ENCODE measurements around the gene NISCH. TPM values are rescaled to one million over a fixed set of nuclear protein-coding genes. Genes with fewer than 3 reads are reported as not detected.

Gene NISCH
- total RNA-seq, 1 experiment from 2014 or later, result 85.0 TPM

GRCh38 chr3:52503788-52504424, 48.5 kb downstream of the NISCH start (continued):
- TF ChIP-seq, protein P1, sequence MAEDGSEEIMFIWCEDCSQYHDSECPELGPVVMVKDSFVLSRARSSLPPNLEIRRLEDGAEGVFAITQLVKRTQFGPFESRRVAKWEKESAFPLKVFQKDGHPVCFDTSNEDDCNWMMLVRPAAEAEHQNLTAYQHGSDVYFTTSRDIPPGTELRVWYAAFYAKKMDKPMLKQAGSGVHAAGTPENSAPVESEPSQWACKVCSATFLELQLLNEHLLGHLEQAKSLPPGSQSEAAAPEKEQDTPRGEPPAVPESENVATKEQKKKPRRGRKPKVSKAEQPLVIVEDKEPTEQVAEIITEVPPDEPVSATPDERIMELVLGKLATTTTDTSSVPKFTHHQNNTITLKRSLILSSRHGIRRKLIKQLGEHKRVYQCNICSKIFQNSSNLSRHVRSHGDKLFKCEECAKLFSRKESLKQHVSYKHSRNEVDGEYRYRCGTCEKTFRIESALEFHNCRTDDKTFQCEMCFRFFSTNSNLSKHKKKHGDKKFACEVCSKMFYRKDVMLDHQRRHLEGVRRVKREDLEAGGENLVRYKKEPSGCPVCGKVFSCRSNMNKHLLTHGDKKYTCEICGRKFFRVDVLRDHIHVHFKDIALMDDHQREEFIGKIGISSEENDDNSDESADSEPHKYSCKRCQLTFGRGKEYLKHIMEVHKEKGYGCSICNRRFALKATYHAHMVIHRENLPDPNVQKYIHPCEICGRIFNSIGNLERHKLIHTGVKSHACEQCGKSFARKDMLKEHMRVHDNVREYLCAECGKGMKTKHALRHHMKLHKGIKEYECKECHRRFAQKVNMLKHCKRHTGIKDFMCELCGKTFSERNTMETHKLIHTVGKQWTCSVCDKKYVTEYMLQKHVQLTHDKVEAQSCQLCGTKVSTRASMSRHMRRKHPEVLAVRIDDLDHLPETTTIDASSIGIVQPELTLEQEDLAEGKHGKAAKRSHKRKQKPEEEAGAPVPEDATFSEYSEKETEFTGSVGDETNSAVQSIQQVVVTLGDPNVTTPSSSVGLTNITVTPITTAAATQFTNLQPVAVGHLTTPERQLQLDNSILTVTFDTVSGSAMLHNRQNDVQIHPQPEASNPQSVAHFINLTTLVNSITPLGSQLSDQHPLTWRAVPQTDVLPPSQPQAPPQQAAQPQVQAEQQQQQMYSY (CRISPR knock-in tag; IDR thresholded peaks at IDR 0.05), result no peak
- TF ChIP-seq USF1 (CRISPR knock-in tag; IDR thresholded peaks at IDR 0.05) (no peak), SP1 (CRISPR knock-in tag; conservative IDR thresholded peaks at IDR 0.05) (no peak), ZNF423 (CRISPR knock-in tag; IDR thresholded peaks at IDR 0.05) (no peak), ESRRA (CRISPR knock-in tag; IDR thresholded peaks at IDR 0.05; ENCODE audit: borderline replicate concordance) (no peak), NR1H2 (CRISPR knock-in tag; IDR thresholded peaks at IDR 0.05) (no peak)
- TF ChIP-seq, protein P2, sequence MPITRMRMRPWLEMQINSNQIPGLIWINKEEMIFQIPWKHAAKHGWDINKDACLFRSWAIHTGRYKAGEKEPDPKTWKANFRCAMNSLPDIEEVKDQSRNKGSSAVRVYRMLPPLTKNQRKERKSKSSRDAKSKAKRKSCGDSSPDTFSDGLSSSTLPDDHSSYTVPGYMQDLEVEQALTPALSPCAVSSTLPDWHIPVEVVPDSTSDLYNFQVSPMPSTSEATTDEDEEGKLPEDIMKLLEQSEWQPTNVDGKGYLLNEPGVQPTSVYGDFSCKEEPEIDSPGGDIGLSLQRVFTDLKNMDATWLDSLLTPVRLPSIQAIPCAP (CRISPR knock-in tag; IDR thresholded peaks at IDR 0.05), result no peak

- no peaks in the 10 kb centered on the region; the same call in 1 of the 2 replicates for H3K27me3 Mint-ChIP-seq (ENCODE audit: low read depth)
- no peaks in the 10 kb centered on the region for H3K36me3 Mint-ChIP-seq
- TF ChIP-seq HMGXB4 (CRISPR knock-in tag; IDR thresholded peaks at IDR 0.05), result no peak
- TF ChIP-seq ZNF121 (CRISPR knock-in tag; IDR thresholded peaks at IDR 0.05), result no peak
- TF ChIP-seq CBFB (CRISPR knock-in tag; IDR thresholded peaks at IDR 0.05; ENCODE audit: low read depth), result no peak
- TF ChIP-seq ZBTB43 (CRISPR knock-in tag; IDR thresholded peaks at IDR 0.05), result no peak
- TF ChIP-seq NFYB (CRISPR knock-in tag; conservative IDR thresholded peaks at IDR 0.05; ENCODE audit: low read depth), result no peak
- no peaks in the 10 kb centered on the region for H3K9me3 Mint-ChIP-seq
- CTCF ChIA-PET, result no interaction called here
- no peak overlapping the region for H3K4me3 Mint-ChIP-seq
- H3K4me1 Mint-ChIP-seq, result peaks cover 2% of the 10 kb centered on the region; the same call in 1 of the 2 replicates
- POLR2A ChIA-PET, result no interaction called here
- H3K27ac Mint-ChIP-seq, result no peak overlapping the region
- ATAC-seq (no peak), DNase-seq (ENCODE audit: low spot score) (no peak)
Measured at GRCh38 chr3:52504977-52505376, 49.6 kb downstream of the NISCH start.

DNA sequence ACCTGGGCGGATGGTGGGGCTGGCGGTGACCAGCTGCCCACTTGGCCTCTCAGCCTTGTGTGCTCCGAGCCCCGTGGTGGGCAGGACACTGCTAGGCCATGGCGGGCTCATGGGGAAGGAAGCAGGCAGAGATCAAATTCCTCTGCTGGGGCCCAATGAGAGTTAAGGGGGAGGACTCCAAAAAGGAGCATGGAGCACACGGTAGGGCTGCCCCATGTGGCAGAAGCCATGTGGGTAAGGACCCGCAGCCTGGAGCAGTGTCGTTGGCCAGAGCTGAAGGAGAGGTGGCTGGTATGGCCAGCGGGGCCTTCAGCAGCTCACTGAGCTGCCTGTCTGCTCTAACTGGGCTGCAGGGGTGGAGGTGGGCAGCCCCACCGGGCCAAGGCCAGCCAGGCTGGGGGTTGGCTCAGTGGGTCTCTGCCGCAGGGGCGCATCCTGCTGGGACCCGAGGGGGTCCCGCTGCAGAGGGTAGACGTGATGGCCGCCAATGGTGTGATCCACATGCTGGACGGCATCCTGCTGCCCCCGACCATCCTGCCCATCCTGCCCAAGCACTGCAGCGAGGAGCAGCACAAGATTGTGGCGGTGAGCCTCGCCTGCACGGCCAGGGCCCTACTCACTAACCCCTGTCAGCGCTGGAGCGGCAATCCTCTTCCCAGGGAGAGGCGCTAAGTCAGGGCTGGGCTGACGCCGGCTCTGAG, 51.0 kb downstream of the NISCH start:
- CTCF ChIA-PET, result no interaction called here
- DNase-seq (ENCODE audit: low spot score), result no peak

More for the DNA sequence above, 51.0 kb downstream of the NISCH start:
- Mint-ChIP-seq H3K36me3 (no peaks in the 10 kb centered on the region), H3K27ac (no peak overlapping the region), H3K27me3 (ENCODE audit: low read depth) (no peaks in the 10 kb centered on the region; the same call in 1 of the 2 replicates), H3K4me1 (peaks cover 2% of the 10 kb centered on the region; the same call in 1 of the 2 replicates), H3K4me3 (no peak overlapping the region), H3K9me3 (no peaks in the 10 kb centered on the region)
- ATAC-seq, result no peak
- POLR2A ChIA-PET, result no interaction called here
- TF ChIP-seq JAZF1 (CRISPR knock-in tag; IDR thresholded peaks at IDR 0.05), result no peak
